ENCODE measurements around the gene MEIOSIN. TPM values are rescaled to one million over a fixed set of nuclear protein-coding genes. Genes with fewer than 3 reads are reported as not detected.

MEIOSIN gene
- total RNA-seq, 2 donors from 2014 or later, result not detected

DNA sequence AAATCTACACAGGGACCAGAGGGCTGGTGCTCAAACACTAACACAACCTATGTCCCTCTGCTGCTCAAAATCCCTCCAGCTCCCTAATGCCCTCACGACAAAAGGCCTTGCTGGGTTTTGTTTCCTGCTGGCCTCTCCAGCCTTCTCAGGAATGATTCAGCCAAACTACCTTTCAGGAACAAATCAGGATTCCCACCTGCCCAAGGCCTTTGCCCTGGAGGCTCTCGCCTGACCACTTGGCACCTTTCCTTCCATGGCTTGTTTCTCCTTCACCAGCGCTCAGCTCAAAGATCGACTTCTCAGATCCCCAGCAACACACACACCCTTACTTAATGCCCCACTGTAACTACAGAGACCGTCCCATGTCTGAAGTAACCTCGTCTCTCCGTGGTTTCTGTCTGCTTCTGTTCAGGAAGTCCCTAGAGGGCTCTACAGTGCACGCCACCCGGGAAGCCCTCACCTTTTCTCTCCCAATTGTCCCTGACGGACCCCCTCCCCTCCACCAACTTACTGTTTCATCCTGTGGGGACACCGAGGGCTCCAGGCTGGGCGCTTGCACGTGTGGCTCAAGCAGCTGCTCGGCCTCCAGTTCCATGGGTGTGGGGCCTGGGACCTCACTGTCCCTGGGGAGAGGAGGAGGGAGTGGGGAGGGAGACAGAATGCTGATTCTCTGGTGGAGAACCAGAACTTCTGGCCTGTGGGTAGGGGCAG, 39.0 kb downstream of the MEIOSIN start:
- WGBS, 2 experiments (ENCODE audit: insufficient coverage in 1 of 2, insufficient read length in 1 of 2), result 89 to 94% methylated on average over 5 to 14 of the region's 14 CpGs
- H3K9me3 ChIP-seq (ENCODE audit: control insufficient read depth, low read length), result no peaks in the 10 kb centered on the region
- no peak for TF ChIP-seq CTCF (conservative IDR thresholded peaks at IDR 0.05)
- DNase-seq, result peak; percentile 45
- no peak overlapping the region for H3K9ac ChIP-seq (ENCODE audit: extremely low read depth, low read length, poor library complexity, severe bottlenecking)
- H3K27ac ChIP-seq (ENCODE audit: low read depth, low read length), result no peak overlapping the region
- H3K4me3 ChIP-seq (ENCODE audit: low read length), result no peak overlapping the region
- no peaks in the 10 kb centered on the region for H3K9me3 Mint-ChIP-seq
- no peak overlapping the region for H3K4me3 Mint-ChIP-seq
- H3K4me1 ChIP-seq (ENCODE audit: control insufficient read depth, insufficient read depth, low read length), result no peaks in the 10 kb centered on the region
- peaks cover 34% of the 10 kb centered on the region for H3K36me3 Mint-ChIP-seq (ENCODE audit: low read depth)
- peaks cover 9% of the 10 kb centered on the region for H3K4me1 Mint-ChIP-seq
- H3K27me3 ChIP-seq (ENCODE audit: control insufficient read depth, insufficient read depth, low read length, poor library complexity, severe bottlenecking), result no peaks in the 10 kb centered on the region
- no peaks in the 10 kb centered on the region for H3K27me3 Mint-ChIP-seq (ENCODE audit: insufficient read depth)
- H3K36me3 ChIP-seq (ENCODE audit: control insufficient read depth, insufficient read depth, low read length), result peaks cover 13% of the 10 kb centered on the region
- H3K27ac Mint-ChIP-seq, result peak overlapping the region; percentile 42

DNA sequence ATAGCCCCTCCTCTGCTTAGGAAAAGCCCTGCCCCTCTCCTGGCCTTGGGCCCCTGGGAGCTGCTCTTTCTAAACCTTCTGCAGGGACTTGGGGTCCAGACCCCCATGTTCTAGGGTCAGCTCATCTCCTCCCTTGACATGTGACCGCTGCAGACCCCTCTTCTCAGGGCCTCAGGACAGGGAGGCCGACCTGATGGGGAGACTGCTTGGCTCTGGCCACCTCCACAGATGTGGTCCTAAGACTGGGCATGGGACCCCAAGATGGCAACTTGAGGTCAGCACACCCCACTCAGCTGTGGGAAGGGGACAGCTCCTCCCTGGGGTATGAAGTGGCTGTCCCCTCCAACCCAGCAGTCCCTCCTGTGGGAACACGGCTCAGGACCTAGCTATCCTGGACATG, 39.7 kb downstream of the MEIOSIN start:
- H3K9me3 Mint-ChIP-seq, result no peaks in the 10 kb centered on the region
- 96 to 100% methylated on average over 1 to 3 of the region's 3 CpGs for WGBS, 2 experiments (ENCODE audit: insufficient coverage in 1 of 2, insufficient read length in 1 of 2)
- H3K4me3 Mint-ChIP-seq, result no peak overlapping the region
- peaks cover 9% of the 10 kb centered on the region for H3K4me1 Mint-ChIP-seq
- no peaks in the 10 kb centered on the region for H3K27me3 ChIP-seq (ENCODE audit: control insufficient read depth, insufficient read depth, low read length, poor library complexity, severe bottlenecking)
- no peaks in the 10 kb centered on the region for H3K4me1 ChIP-seq (ENCODE audit: control insufficient read depth, insufficient read depth, low read length)
- H3K9me3 ChIP-seq (ENCODE audit: control insufficient read depth, low read length), result no peaks in the 10 kb centered on the region
- H3K36me3 ChIP-seq (ENCODE audit: control insufficient read depth, insufficient read depth, low read length), result peaks cover 20% of the 10 kb centered on the region
- no peak overlapping the region for H3K27ac ChIP-seq (ENCODE audit: low read depth, low read length)
- H3K36me3 Mint-ChIP-seq (ENCODE audit: low read depth), result peaks cover 40% of the 10 kb centered on the region
- H3K27ac Mint-ChIP-seq, result no peak overlapping the region
- H3K9ac ChIP-seq (ENCODE audit: extremely low read depth, low read length, poor library complexity, severe bottlenecking), result no peak overlapping the region
- no peak for TF ChIP-seq CTCF (conservative IDR thresholded peaks at IDR 0.05)
- no peaks in the 10 kb centered on the region for H3K27me3 Mint-ChIP-seq (ENCODE audit: insufficient read depth)
- H3K4me3 ChIP-seq (ENCODE audit: low read length), result no peak overlapping the region
- no peak for DNase-seq

DNA sequence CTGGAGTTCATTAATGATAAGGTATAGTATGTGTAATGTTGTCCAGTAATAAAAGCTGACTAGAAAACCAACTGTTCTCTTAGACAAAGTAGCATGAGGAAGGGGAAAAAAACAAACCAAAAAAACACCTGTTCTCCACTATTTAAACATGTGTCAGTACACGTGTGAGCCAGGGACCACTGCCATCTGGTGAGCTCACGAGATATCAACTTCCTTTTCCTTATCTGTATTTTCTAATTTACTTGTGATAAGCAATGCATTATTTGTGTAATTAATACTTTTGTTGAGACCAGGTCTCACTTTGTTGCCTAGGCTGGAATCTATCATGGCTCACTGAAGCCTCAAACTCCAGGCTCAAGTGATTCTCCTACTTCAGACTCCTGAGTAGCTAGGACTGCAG, 40.1 kb downstream of the MEIOSIN start:
- no peaks in the 10 kb centered on the region for H3K9me3 Mint-ChIP-seq
- H3K4me1 Mint-ChIP-seq, result peaks cover 9% of the 10 kb centered on the region
- DNase-seq, result no peak
- H3K4me3 Mint-ChIP-seq, result no peak overlapping the region
- Histone ChIP-seq H3K36me3 (ENCODE audit: control insufficient read depth, insufficient read depth, low read length) (peaks cover 24% of the 10 kb centered on the region), H3K9ac (ENCODE audit: extremely low read depth, low read length, poor library complexity, severe bottlenecking) (no peak overlapping the region), H3K4me1 (ENCODE audit: control insufficient read depth, insufficient read depth, low read length) (no peaks in the 10 kb centered on the region), H3K9me3 (ENCODE audit: control insufficient read depth, low read length) (no peaks in the 10 kb centered on the region), H3K27ac (ENCODE audit: low read depth, low read length) (no peak overlapping the region), H3K4me3 (ENCODE audit: low read length) (no peak overlapping the region), H3K27me3 (ENCODE audit: control insufficient read depth, insufficient read depth, low read length, poor library complexity, severe bottlenecking) (no peaks in the 10 kb centered on the region)
- no peak for TF ChIP-seq CTCF (conservative IDR thresholded peaks at IDR 0.05)
- H3K27me3 Mint-ChIP-seq (ENCODE audit: insufficient read depth), result no peaks in the 10 kb centered on the region
- no peak overlapping the region for H3K27ac Mint-ChIP-seq
- WGBS, 2 experiments (ENCODE audit: insufficient coverage in 1 of 2, insufficient read length in 1 of 2), result 90% methylated on average over 2 of the region's 2 CpGs; no CpG with 5 or more reads in 1 of the 2 experiments
- H3K36me3 Mint-ChIP-seq (ENCODE audit: low read depth), result peaks cover 45% of the 10 kb centered on the region
